Activated CD8-positive, alpha-beta memory T cell treated with anti-CD3 and anti-CD28 coated beads for 4 hours (primary cell): ENCODE results near the gene FGF22.
"Not testable (repeated sequence)": the region's sequence is repeated elsewhere in the genome, so short reads cannot be mapped to it uniquely, and the experiment has no call there.

ENCODE experiments used
- DNase-seq, 2 donors: peaks; one replicate each; pipeline ENCODE4 v3.0.0-alpha.2; 2020; ENCODE audit warnings: low read depth in 2 of 2

The FGF22 gene

DNA sequence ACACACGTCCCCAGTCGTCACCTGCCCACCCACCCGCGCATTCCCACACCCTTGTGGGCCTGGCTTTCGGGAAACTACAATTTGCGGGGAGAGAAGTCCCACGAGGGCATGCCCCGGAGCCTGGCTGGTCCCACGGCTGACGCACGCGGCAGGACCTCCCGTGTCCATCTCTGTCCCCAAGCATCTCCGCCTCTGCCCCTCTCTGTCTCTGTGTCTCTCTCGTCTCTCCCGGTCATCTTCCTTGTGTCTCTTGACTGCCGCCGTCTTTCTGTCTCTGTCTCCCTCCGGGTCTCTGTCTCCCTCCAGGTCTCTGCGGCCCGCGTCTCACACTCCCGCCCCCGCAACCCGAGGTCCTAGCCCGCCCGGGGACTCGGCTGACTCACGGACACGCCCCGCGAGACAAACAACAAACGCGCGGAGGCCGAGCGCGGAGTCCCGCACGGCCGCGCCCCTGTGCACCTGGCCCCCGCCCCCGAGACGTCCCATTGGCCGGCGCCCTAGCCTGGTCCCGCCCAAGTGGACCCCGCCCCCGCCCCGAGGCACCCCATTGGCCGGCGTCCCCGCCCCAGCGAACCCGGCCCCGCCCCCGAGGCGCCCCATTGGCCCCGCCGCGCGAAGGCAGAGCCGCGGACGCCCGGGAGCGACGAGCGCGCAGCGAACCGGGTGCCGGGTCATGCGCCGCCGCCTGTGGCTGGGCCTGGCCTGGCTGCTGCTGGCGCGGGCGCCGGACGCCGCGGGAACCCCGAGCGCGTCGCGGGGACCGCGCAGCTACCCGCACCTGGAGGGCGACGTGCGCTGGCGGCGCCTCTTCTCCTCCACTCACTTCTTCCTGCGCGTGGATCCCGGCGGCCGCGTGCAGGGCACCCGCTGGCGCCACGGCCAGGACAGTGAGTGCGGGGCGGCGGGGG lies at the start of gene FGF22:
TSS of gene FGF22 (plus strand) at position 627 of the 908 bp plus-strand sequence. CDS start at position 674, 47 bp downstream.
- DNase-seq, result peak; percentile 90 to 92

DNA sequence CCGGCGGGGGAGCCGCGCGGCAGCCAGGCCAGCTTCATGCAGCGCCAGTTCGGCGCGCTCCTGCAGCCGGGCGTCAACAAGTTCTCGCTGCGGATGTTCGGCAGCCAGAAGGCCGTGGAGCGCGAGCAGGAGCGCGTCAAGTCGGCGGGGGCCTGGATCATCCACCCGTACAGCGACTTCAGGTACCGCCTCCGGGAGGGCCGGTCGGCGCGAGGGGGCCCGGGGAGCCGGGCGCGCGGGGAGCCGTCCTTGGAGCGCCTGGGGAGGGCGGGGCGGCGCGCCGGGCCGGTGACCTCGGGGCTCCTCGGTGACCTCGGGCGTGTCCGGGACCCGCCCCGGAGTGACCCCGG lies 49.3 kb upstream of the FGF22 start:
- no peak for DNase-seq

DNA sequence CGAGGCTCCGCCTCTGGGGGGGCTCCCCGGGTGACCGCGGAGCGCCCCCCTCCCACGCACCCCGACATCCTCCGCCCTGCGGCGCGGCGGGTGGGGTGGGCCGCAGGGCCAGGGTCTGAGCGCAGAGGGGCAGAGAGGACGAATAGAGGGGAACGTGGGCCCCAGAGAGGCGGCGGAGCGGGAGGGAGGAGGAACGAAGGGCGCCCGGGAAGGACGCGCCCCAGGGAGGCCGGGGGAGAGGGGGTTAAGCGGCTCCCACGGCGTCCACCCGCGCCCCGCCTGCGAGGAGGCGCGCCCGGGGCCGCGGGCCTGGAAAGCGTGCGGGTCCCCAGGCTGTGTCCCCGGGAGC lies 49.0 kb upstream of the FGF22 start:
- DNase-seq, result no peak

DNA sequence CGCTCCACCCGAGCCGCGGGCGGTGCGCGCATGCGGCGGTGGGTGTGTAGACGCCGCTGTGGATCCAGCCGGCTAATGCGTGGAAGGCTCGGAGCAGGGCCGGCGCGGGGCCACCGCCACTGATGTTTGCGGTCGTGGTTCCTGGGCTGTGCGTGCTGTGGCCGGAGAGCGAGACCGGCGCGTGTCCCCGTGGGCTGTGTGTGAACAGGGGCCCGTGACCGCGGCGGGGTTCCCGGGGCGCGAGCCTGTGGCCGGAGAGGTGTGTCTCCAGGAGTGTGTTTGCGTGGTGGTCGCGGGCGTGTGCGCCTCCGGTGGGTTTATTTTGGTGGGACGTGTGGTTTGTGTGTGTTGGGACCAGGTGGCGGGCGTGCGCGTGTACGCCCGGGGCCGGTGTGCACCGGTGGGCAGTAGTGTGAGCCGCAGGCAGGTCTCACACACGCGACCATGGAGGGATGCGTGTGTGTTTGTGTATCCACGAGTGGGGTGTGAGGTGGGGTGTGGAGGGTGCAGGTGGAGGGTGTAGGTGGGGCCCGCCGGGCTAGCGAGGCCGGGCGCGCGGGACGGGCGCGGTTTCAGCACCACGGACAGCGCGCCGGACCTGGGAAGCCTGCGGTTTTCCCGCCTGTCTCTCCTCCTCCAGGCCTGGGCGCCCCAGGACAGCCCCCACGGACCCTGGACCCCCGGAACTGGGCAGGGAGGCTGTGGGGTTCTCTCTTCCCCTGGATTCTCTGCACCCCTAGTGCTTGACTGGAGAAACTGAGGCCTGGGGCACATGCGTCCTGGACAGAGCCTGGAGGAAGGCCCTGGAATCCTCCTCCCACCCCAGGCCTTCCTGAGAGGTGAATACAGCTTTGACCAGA lies 48.4 kb upstream of the FGF22 start:
- no peak for DNase-seq

DNA sequence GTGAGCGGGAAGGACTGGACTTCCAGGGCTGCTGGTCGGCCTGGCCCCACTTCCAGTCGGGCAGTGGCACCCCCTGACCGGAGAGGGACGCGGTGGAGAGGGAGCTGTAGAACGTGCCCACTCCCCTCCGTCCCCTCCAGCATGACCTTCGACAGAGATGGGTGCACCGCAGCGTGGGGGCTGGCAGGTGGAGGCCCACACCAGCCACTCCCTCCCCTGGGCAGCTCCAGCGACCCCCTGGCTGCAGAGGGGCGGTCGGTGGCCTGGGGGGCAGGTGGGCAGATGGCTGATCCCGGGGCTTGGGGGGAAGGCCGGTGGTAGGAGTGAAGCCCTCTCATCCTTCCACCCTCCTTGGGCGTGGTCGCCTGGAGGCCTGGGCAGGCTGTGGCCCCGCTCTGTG lies 47.6 kb upstream of the FGF22 start:
- DNase-seq, result no peak

DNA sequence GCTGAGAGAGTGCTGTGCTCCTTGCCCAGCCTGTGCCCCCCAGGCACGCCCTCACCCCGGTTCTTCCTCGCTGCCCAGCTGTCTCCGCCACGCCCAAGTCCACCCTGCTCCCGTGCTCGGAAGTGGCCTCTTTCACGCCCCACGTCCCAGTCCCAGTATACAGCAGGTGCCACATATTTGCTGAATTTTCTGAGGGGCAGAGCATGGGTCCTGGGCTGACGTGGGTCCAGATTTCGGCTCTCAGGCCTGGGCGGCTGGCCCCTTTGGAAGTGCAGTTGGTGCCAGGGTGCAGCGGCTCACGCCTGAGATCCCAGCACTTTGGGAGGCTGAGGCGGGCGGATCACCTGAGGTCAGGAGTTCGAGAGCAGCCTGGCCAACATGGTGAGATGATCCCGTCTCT lies 46.6 kb upstream of the FGF22 start:
- DNase-seq, result no peak

DNA sequence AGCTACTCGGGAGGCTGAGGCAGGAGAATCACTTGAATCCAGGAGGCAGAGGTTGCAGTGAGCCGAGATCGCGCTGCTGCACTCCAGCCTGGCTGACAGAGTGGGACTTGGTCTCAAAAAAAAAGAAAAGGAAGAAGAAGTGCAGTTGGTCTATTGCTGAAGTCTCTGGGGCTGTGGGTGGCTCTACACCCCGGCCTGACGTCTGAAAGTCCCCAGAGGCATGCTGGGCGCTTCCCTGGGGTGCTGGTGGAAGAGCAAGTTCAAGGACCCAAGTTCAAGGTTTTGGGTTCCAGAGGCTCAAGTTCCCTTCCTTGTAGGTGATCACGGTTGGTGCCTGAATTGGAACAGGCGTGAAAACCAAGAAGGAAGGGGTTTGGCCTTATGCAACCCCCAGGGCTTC lies 46.2 kb upstream of the FGF22 start:
- DNase-seq, result no peak

DNA sequence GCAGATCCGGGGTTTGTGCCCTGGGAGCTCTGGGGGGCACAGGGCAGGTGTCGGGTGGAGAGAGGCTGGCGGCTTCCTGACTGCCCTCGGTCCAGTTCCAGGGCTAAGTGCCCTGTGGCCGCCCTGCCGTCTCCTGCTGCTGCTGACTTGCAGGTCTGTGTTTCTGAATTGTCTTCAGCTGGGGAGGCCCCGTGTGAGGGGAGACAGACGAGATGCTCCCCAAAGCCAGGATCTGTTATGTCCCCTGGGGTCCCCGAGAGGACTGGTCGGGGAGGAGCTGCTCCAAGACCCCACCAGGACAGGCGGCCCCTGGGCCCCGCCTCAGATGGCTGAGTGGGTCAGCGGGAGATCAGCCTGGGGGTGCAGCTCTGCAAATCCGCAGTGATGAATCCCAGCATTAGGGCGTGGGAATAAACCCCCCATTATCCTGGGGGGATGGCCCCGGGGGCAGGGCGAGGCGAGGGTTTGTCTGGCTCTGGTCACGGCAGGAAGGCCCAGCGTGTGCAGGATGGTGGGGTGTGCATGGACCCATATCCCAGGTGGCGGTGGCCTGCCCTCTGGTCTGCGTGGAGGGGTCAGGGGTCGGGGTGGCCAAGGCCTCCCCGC lies 45.3 kb upstream of the FGF22 start:
- DNase-seq, result no peak

DNA sequence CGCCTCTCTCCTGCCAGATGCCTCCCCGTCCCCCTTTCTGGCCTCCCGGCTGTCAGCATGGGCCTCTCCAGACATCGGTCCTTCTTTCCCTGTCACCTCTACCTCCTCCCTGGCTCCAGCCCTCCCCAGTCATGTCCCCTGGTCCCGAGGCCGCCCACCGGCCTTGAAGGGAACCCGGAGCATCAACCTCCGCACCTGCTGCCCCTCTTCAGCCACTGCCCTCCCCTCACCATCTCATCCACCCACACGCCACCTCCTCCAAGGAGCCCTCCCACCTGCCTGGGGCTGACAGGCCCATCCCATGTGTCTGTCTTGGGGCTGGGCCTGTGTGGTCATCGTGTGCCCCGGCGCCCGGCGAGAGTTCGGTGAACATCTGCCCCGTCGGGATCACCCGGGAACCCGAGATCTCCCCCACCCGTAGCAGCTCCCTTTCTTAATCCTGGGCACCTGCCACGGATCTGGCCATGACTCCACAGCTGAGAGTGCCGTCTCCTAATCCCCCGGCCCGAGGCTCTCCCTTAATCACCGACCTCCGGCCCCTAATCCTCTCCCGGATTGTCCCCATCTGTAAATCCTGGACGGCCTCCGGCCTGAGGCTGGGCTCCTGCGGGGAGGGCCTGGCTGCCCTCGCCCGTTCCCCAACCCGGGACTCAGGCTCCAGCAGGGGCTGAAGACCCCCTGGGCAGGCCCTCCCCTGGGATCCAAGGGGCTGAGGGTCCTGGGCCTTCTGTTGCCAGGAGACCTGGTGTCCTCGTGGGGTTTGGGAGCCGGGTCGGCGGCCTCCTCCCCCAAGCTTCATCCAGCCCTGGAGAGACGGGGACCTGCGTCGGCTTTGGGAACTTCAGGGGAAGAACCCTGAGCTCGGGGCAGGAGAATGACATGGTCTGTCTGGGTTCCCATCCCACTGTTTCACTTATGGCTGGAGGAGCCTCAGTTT lies 44.1 kb upstream of the FGF22 start:
- DNase-seq, result no peak

DNA sequence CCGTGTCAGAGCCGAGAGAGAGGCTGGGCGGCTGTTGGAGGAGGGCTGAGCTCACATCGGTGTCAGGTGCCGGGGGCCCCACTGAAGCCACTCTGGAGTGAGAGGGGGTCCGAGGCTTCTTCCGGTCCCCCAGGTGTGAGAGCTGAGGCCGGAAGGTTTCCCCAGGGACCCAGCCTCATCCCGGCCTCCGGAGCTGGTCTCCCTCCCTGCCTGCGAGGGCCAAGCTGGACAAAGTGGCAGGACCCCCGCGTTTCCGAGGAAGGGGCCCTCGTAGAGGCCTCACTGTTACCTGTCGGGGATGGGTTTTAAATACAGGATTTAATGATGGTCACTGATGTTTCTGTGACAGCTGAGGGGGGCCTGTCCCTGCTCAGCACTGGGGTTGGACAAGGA lies 43.4 kb upstream of the FGF22 start:
- no peak for DNase-seq

DNA sequence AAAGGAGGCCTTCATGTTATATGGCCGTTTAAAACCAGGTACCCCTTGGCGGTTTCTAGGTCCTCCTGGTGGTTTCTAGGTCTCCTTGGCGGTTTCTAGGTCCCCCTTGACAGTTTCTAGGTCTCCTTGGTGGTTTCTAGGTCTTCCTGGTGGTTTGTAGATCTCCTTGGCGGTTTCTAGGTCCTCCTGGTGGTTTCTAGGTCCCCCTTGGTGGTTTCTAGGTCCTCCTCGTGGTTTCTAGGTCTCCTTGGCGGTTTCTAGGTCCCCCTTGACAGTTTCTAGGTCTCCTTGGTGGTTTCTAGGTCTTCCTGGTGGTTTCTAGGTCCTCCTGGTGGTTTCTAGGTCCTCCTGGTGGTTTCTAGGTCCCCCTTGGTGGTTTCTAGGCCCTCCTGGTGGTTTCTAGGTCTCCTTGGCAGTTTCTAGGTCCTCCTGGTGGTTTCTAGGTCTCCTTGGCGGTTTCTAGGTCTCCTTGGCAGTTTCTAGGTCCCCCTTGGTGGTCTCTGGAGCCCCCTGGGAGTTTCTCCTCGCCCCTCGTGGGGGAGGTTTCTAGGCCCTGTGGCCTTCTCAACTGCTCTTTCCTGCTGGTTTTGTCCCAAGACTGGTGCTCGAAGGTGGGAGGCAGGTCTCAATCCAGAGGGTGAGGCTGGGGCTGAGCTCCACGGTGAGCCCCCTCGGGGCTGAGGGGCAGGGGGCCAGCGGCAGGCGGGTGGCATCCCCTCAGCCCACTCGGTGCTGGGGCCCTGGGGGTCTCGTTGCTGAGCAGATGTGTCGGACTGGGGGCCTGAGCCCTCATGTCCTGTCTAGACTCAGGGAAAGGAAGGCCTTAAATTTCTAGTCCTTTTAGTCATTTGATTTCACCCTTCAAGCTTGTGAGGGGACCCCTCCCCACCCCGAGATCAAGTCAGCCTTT lies 42.0 kb upstream of the FGF22 start:
- DNase-seq, result no peak

DNA sequence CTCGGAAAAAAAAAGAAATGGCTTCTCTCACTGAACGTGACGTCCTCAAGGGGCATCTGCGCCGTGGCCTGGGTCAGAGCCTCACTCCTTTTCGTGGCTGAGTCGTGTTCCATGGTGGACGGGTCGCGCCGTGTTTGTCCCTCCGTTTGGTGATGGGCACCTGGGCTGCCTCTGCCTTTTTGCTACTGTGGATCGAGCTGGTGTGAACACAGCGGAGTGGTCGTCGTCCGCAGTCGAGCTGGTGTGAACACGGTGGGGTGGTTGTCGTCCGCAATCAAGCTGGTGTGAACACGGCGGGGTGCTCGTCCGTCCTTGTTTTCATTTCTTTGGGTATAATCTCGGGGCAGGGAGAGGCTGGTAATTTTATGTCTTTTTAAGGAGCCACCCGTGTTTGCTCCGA lies 38.4 kb upstream of the FGF22 start:
- no peak for DNase-seq

DNA sequence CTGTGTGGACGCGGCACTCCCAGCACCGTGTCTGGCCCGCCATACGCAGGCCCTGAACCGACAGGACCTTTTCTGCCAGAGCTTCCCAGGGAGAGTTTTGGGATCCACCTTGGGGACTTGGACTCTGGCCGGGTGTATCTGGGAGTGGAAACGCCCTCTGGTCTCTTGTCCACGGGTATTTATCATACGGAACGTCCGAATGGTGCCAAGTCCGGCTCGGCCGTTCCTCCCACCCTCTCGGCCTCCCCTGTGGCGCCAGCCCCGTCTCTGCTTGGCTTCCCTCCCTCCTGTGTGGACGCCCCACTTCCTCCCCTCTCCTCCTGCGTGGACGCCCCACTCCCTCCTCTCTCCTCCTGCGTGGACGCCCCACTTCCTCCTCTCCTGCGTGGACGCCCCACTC lies 37.9 kb upstream of the FGF22 start:
- DNase-seq, result no peak

DNA sequence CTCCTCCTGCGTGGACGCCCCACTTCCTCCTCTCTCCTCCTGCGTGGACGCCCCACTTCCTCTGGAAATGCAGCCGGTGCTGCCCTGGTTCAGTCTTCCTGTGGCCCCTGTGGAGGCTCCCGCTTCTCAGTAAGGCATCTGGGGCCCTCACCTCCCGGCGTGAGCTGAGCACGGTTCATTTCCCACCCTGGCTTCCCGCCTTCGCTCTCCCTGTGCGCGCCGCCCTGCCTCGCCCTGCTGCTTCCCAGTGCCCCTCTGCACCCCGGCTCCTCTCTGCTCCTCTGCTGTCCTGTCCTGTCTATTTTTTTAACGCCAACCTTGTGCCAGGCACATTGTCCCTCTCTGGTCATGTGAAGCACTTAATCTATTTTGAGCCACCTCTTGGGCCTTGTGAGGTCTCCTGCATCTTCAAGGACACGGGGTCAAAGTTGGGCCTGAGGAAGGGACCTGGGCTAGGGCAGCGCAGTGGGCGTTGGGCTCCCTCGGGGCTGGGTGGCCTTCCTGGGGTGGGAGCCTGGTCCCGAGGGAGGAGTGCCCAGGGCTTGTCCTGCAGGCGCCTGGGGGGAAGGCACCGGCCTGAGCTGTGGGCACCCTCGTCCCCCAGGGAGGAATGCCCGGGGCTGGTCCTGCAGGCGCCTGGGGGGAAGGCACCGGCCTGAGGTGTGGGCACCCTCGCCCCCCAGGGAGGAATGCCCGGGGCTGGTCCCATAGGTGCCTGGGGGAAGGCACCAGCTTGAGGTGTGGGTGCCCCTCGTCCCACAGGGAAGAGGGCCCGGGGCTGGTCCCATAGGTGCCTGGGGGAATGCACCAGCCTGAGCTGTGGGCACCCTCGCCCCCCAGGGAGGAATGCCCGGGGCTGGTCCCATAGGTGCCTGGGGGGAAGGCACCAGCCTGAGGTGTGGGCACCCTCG lies 37.0 kb upstream of the FGF22 start:
- DNase-seq, result no peak

DNA sequence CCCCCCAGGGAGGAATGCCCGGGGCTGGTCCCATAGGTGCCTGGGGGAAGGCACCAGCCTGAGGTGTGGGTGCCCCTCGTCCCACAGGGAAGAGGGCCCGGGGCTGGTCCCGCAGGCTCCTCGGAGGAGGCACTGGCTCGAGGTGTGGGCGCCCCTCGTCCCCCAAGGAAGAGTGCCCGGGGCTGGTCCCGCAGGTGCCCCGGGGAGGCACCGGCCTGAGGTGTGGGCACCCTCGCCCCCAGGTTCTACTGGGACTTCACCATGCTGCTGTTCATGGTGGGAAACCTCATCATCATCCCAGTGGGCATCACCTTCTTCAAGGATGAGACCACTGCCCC lies 36.4 kb upstream of the FGF22 start:
- DNase-seq, result not testable (repeated sequence)

DNA sequence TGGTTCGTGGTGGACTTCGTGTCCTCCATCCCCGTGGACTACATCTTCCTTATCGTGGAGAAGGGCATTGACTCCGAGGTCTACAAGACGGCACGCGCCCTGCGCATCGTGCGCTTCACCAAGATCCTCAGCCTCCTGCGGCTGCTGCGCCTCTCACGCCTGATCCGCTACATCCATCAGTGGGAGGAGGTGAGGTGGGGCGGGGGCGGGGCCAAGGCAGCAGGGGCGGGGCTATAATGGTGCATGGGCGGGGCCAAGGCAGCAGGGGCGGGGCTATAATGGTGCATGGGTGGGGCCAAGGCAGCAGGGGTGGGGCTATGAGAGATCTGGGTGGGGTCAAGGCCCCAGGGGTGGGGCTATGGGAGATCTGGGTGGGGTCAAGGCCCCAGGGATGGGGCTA lies 35.9 kb upstream of the FGF22 start:
- not testable (repeated sequence) for DNase-seq

DNA sequence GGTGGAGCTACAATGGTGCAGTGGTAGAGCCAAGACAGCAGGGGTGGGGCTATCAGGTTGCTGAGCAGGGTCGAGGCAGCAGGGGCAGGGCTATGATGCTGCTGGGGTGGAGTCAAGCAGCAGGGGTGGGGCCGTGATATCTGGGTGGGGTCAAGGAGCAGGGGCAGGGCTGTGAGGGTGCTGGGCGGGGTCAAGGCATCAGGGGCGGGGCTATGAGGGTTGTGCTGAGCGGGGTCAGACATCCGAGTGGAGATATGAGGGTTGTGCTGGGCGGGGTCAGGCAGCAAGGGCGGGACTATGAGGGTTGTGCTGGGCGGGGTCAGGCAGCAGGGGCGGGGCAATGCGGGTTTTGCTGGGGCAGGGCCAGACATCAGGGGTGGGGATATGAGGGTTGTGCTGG lies 35.3 kb upstream of the FGF22 start:
- DNase-seq, result no peak

DNA sequence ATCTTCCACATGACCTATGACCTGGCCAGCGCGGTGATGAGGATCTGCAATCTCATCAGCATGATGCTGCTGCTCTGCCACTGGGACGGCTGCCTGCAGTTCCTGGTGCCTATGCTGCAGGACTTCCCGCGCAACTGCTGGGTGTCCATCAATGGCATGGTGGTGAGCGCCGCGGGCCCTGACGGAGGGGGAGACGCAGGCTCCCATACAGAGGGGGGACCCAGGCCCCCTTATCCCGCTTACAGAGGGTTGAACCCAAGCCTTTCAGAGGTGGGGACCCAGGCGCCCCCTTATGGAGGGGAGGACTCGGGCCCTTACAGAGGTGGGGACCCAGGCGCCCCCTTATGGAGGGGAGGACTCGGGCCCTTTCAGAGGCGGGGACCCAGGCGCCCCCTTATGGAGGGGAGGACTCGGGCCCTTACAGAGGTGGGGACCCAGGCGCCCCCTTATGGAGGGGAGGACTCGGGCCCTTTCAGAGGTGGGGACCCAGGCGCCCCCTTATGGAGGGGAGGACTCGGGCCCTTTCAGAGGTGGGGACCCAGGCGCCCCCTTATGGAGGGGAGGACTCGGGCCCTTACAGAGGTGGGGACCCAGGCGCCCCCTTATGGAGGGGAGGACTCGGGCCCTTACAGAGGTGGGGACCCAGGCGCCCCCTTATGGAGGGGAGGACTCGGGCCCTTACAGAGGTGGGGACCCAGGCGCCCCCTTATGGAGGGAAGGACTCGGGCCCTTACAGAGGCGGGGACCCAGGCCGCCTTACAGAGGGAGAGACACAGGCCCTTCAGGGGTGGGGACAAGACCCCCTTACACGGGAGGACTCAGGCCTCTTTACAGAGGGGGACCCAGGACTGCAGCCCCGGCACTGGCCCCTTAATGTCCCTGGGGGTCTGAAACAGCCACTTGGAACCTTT lies 34.4 kb upstream of the FGF22 start:
- not testable (repeated sequence) for DNase-seq
